Osteocyte (in vitro differentiated cells): ENCODE results near the gene TIPRL. TPM values are rescaled to one million over a fixed set of nuclear protein-coding genes. Genes with fewer than 3 reads are reported as not detected.

Experiments
- DNase-seq: peaks from one replicate; pipeline ENCODE4 v3.0.0; 2021; ENCODE audit warnings: mixed read lengths; ENCODE audit not compliant: unreplicated experiment; ENCODE audit errors: extremely low spot score
- H3K27ac Mint-ChIP-seq: one replicate; pipeline ENCODE4 v1.8.0; 2021; ENCODE audit warnings: mild to moderate bottlenecking, mixed read lengths; ENCODE audit not compliant: unreplicated experiment
- H3K27me3 Mint-ChIP-seq: one replicate; pipeline ENCODE4 v1.8.0; 2021; ENCODE audit warnings: mixed read lengths; ENCODE audit not compliant: unreplicated experiment
- H3K36me3 Mint-ChIP-seq: one replicate; pipeline ENCODE4 v1.8.0; 2021; ENCODE audit warnings: mixed read lengths; ENCODE audit not compliant: unreplicated experiment
- H3K4me1 Mint-ChIP-seq: one replicate; pipeline ENCODE4 v1.8.0; 2021; ENCODE audit warnings: mixed read lengths; ENCODE audit not compliant: unreplicated experiment
- H3K4me3 Mint-ChIP-seq: one replicate; pipeline ENCODE4 v1.8.0; 2021; ENCODE audit warnings: mild to moderate bottlenecking, moderate library complexity, mixed read lengths; ENCODE audit not compliant: unreplicated experiment
- H3K9me3 Mint-ChIP-seq: one replicate; pipeline ENCODE4 v1.8.0; 2021; ENCODE audit warnings: mixed read lengths; ENCODE audit not compliant: unreplicated experiment
- CTCF ChIP-seq: fragments of 200-600 bp; sonication (generic); IDR thresholded peaks from 2 replicates; pipeline ENCODE4 v1.5.0; 2021; ENCODE audit warnings: antibody characterized with exemption, mild to moderate bottlenecking, moderate library complexity
- total RNA-seq: library from RNA; stranded (reverse); gene quantifications from 2 replicates; pipeline ENCODE4 v1.2.1, GENCODE V29; 2021

TIPRL gene
- total RNA-seq, 1 donor from 2014 or later: 41.8 TPM

- H3K27ac Mint-ChIP-seq: no peak overlapping the region
- peaks cover 4% of the 10 kb centered on the region for H3K9me3 Mint-ChIP-seq
- DNase-seq: no peak
- TF ChIP-seq CTCF: no peak
- no peak overlapping the region for H3K4me3 Mint-ChIP-seq
- H3K27me3 Mint-ChIP-seq: no peaks in the 10 kb centered on the region
- peaks cover 5% of the 10 kb centered on the region for H3K4me1 Mint-ChIP-seq
- no peaks in the 10 kb centered on the region for H3K36me3 Mint-ChIP-seq
These were observed 41.7 kb downstream of the TIPRL start for GRCh38 chr1:168220470-168220871.

GRCh38 chr1:168221275-168221674 is 42.5 kb downstream of the TIPRL start:
- DNase-seq: no peak
- H3K4me3 Mint-ChIP-seq: no peak overlapping the region
- TF ChIP-seq CTCF: no peak
- H3K4me1 Mint-ChIP-seq: peaks cover 7% of the 10 kb centered on the region
- no peaks in the 10 kb centered on the region for H3K36me3 Mint-ChIP-seq
- H3K9me3 Mint-ChIP-seq: peaks cover 4% of the 10 kb centered on the region
- H3K27me3 Mint-ChIP-seq: no peaks in the 10 kb centered on the region
- no peak overlapping the region for H3K27ac Mint-ChIP-seq

GRCh38 chr1:168223261-168223660 is 44.5 kb downstream of the TIPRL start:
- TF ChIP-seq CTCF: no peak
- no peak for DNase-seq
- peaks cover 4% of the 10 kb centered on the region for H3K9me3 Mint-ChIP-seq
- H3K27ac Mint-ChIP-seq: no peak overlapping the region
- peaks cover 25% of the 10 kb centered on the region for H3K4me1 Mint-ChIP-seq
- H3K36me3 Mint-ChIP-seq: no peaks in the 10 kb centered on the region
- H3K27me3 Mint-ChIP-seq: no peaks in the 10 kb centered on the region
- no peak overlapping the region for H3K4me3 Mint-ChIP-seq

- no peak for DNase-seq
- H3K4me1 Mint-ChIP-seq: peaks cover 31% of the 10 kb centered on the region
- H3K9me3 Mint-ChIP-seq: peaks cover 4% of the 10 kb centered on the region
- no peak overlapping the region for H3K4me3 Mint-ChIP-seq
- no peak overlapping the region for H3K27ac Mint-ChIP-seq
- no peaks in the 10 kb centered on the region for H3K27me3 Mint-ChIP-seq
- H3K36me3 Mint-ChIP-seq: no peaks in the 10 kb centered on the region
- no peak for TF ChIP-seq CTCF
These were observed 45.1 kb downstream of the TIPRL start for GRCh38 chr1:168223681-168224540.

- no peak for TF ChIP-seq CTCF
- Mint-ChIP-seq H3K36me3 (peaks cover 3% of the 10 kb centered on the region), H3K27ac (peak overlapping the region; percentile 84), H3K9me3 (peaks cover 4% of the 10 kb centered on the region), H3K27me3 (no peaks in the 10 kb centered on the region), H3K4me1 (peaks cover 42% of the 10 kb centered on the region), H3K4me3 (peak overlapping the region; percentile 97)
- no peak for DNase-seq
These were observed 46.2 kb downstream of the TIPRL start for GRCh38 chr1:168224991-168225390.
